ENCODE results near the gene HHAT.

HHAT gene

DNA sequence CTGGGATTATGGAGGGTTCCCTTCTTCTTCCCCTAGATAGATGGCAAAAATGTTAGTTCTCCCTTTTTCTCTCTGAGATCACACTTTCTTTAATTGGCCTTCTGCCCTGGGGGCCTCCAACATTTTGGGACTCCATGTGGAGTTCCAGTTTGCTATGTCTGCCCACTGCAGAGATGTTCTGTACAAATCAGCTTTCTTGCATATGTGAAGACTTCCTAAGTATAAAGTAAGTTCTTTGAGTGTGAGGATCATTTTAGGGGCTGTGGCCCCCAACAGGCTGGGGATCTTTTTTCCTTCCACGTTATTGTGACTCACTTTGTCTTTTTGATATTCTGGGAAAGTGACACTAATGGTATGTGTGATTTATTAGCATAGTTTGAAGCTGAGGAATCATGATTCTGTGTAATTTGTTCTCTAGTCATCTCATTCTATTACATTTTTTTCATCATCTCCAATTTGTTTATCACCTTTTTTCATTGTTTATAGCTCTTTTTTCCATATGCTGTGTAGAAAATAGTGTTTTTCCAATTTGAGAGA, 48.2 kb downstream of the HHAT start:
- H3K36me3 ChIP-seq (ENCODE audit: control insufficient read depth in 5 of 5, insufficient read depth in 5 of 5, low read length in 5 of 5), result no peaks in the 10 kb centered on the region
- no peaks in the 10 kb centered on the region for H3K27me3 ChIP-seq (ENCODE audit: control insufficient read depth in 5 of 5, insufficient read depth in 4 of 5, low read length in 5 of 5)
- no peak overlapping the region for H3K4me3 ChIP-seq (ENCODE audit: low read depth in 1 of 5, low read length in 5 of 5)
- no peaks in the 10 kb centered on the region for H3K9me3 ChIP-seq (ENCODE audit: control insufficient read depth in 5 of 5, low read length in 5 of 5)
- H3K27ac ChIP-seq (ENCODE audit: low read depth, low read length), result no peak overlapping the region
- H3K4me1 ChIP-seq (ENCODE audit: control insufficient read depth in 5 of 5, insufficient read depth in 5 of 5, low read length in 5 of 5), result peaks cover 0 to 5% (median 0%) of the 10 kb centered on the region in 5 donors
- H3K9ac ChIP-seq (ENCODE audit: low read length in 5 of 5), result no peak overlapping the region

- H3K36me3 ChIP-seq (ENCODE audit: control insufficient read depth in 5 of 5, insufficient read depth in 5 of 5, low read length in 5 of 5), result no peaks in the 10 kb centered on the region
- H3K27ac ChIP-seq (ENCODE audit: low read depth, low read length), result no peak overlapping the region
- no peak overlapping the region for H3K4me3 ChIP-seq (ENCODE audit: low read depth in 1 of 5, low read length in 5 of 5)
- H3K4me1 ChIP-seq (ENCODE audit: control insufficient read depth in 5 of 5, insufficient read depth in 5 of 5, low read length in 5 of 5), result peaks cover 0 to 5% (median 0%) of the 10 kb centered on the region in 5 donors
- H3K9me3 ChIP-seq (ENCODE audit: control insufficient read depth in 5 of 5, low read length in 5 of 5), result no peaks in the 10 kb centered on the region
- H3K9ac ChIP-seq (ENCODE audit: low read length in 5 of 5), result no peak overlapping the region
- H3K27me3 ChIP-seq (ENCODE audit: control insufficient read depth in 5 of 5, insufficient read depth in 4 of 5, low read length in 5 of 5), result no peaks in the 10 kb centered on the region
Measured at GRCh38 chr1:210377731-210378333, 49.1 kb downstream of the HHAT start.

DNA sequence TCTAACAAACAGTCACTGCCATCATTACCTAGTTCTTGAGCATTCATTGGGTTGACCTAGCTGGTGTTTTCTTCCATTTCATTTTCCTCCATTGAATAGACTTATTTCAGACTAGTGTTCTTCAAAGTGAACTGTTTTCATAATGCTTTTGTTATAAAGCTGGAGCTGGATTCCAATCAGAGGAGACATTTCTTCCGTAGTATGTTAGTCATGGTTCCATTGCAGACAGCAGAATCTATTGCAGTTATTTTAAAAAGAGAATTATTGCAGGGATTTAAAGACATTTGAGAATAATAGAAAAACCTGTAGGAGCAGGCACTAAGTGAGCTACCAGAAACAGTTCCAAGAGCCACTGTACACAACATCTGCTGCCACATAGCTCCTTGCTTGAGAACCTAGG, 50.0 kb downstream of the HHAT start:
- no peak overlapping the region for H3K4me3 ChIP-seq (ENCODE audit: low read depth in 1 of 5, low read length in 5 of 5)
- H3K4me1 ChIP-seq (ENCODE audit: control insufficient read depth in 5 of 5, insufficient read depth in 5 of 5, low read length in 5 of 5), result peaks cover 0 to 2% (median 0%) of the 10 kb centered on the region in 5 donors
- no peak overlapping the region for H3K27ac ChIP-seq (ENCODE audit: low read depth, low read length)
- H3K9me3 ChIP-seq (ENCODE audit: control insufficient read depth in 5 of 5, low read length in 5 of 5), result no peaks in the 10 kb centered on the region
- no peaks in the 10 kb centered on the region for H3K36me3 ChIP-seq (ENCODE audit: control insufficient read depth in 5 of 5, insufficient read depth in 5 of 5, low read length in 5 of 5)
- no peak overlapping the region for H3K9ac ChIP-seq (ENCODE audit: low read length in 5 of 5)
- H3K27me3 ChIP-seq (ENCODE audit: control insufficient read depth in 5 of 5, insufficient read depth in 4 of 5, low read length in 5 of 5), result no peaks in the 10 kb centered on the region

- no peak overlapping the region for H3K27ac ChIP-seq (ENCODE audit: low read depth, low read length)
- H3K4me1 ChIP-seq (ENCODE audit: control insufficient read depth in 5 of 5, insufficient read depth in 5 of 5, low read length in 5 of 5), result no peaks in the 10 kb centered on the region
- H3K9ac ChIP-seq (ENCODE audit: low read length in 5 of 5), result no peak overlapping the region
- no peak overlapping the region for H3K4me3 ChIP-seq (ENCODE audit: low read depth in 1 of 5, low read length in 5 of 5)
- no peaks in the 10 kb centered on the region for H3K36me3 ChIP-seq (ENCODE audit: control insufficient read depth in 5 of 5, insufficient read depth in 5 of 5, low read length in 5 of 5)
- no peaks in the 10 kb centered on the region for H3K9me3 ChIP-seq (ENCODE audit: control insufficient read depth in 5 of 5, low read length in 5 of 5)
- H3K27me3 ChIP-seq (ENCODE audit: control insufficient read depth in 5 of 5, insufficient read depth in 4 of 5, low read length in 5 of 5), result no peaks in the 10 kb centered on the region
Measured at GRCh38 chr1:210381934-210382333, 53.2 kb downstream of the HHAT start.

DNA sequence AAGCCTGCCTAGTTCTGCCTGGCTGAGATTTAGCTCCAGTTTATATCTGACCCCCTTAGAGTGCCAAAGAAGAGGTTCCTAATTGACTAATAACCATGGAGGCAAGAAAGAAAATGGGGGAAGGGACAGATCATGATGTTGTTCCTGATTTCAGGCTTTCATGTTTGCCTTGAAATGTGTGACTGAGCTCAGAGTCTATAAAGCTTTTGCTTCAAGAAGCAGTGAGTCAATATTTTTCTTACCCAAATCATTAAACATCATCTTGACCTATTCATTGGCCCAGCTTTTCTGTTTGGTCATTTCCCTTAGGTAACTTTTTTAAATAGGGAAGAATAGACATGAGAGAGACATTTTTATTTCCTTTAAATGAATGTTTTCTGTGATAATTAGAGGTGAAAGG, 55.9 kb downstream of the HHAT start:
- no peak overlapping the region for H3K27ac ChIP-seq (ENCODE audit: low read depth, low read length)
- no peaks in the 10 kb centered on the region for H3K9me3 ChIP-seq (ENCODE audit: control insufficient read depth in 5 of 5, low read length in 5 of 5)
- no peak overlapping the region for H3K4me3 ChIP-seq (ENCODE audit: low read depth in 1 of 5, low read length in 5 of 5)
- no peaks in the 10 kb centered on the region for H3K36me3 ChIP-seq (ENCODE audit: control insufficient read depth in 5 of 5, insufficient read depth in 5 of 5, low read length in 5 of 5)
- no peak overlapping the region for H3K9ac ChIP-seq (ENCODE audit: low read length in 5 of 5)
- H3K27me3 ChIP-seq (ENCODE audit: control insufficient read depth in 5 of 5, insufficient read depth in 4 of 5, low read length in 5 of 5), result no peaks in the 10 kb centered on the region
- no peaks in the 10 kb centered on the region for H3K4me1 ChIP-seq (ENCODE audit: control insufficient read depth in 5 of 5, insufficient read depth in 5 of 5, low read length in 5 of 5)

GRCh38 chr1:210385228-210385627, 56.5 kb downstream of the HHAT start:
- no peaks in the 10 kb centered on the region for H3K36me3 ChIP-seq (ENCODE audit: control insufficient read depth in 5 of 5, insufficient read depth in 5 of 5, low read length in 5 of 5)
- no peak overlapping the region for H3K27ac ChIP-seq (ENCODE audit: low read depth, low read length)
- H3K9me3 ChIP-seq (ENCODE audit: control insufficient read depth in 5 of 5, low read length in 5 of 5), result no peaks in the 10 kb centered on the region
- H3K4me1 ChIP-seq (ENCODE audit: control insufficient read depth in 5 of 5, insufficient read depth in 5 of 5, low read length in 5 of 5), result no peaks in the 10 kb centered on the region
- no peak overlapping the region for H3K9ac ChIP-seq (ENCODE audit: low read length in 5 of 5)
- no peak overlapping the region for H3K4me3 ChIP-seq (ENCODE audit: low read depth in 1 of 5, low read length in 5 of 5)
- H3K27me3 ChIP-seq (ENCODE audit: control insufficient read depth in 5 of 5, insufficient read depth in 4 of 5, low read length in 5 of 5), result no peaks in the 10 kb centered on the region

GRCh38 chr1:210394281-210394821, 65.6 kb downstream of the HHAT start:
- H3K27ac ChIP-seq (ENCODE audit: low read depth, low read length), result no peak overlapping the region
- H3K4me3 ChIP-seq (ENCODE audit: low read depth in 1 of 5, low read length in 5 of 5), result no peak overlapping the region
- no peaks in the 10 kb centered on the region for H3K4me1 ChIP-seq (ENCODE audit: control insufficient read depth in 5 of 5, insufficient read depth in 5 of 5, low read length in 5 of 5)
- no peaks in the 10 kb centered on the region for H3K27me3 ChIP-seq (ENCODE audit: control insufficient read depth in 5 of 5, insufficient read depth in 4 of 5, low read length in 5 of 5)
- H3K9me3 ChIP-seq (ENCODE audit: control insufficient read depth in 5 of 5, low read length in 5 of 5), result no peaks in the 10 kb centered on the region
- no peaks in the 10 kb centered on the region for H3K36me3 ChIP-seq (ENCODE audit: control insufficient read depth in 5 of 5, insufficient read depth in 5 of 5, low read length in 5 of 5)
- H3K9ac ChIP-seq (ENCODE audit: low read length in 5 of 5), result no peak overlapping the region

DNA sequence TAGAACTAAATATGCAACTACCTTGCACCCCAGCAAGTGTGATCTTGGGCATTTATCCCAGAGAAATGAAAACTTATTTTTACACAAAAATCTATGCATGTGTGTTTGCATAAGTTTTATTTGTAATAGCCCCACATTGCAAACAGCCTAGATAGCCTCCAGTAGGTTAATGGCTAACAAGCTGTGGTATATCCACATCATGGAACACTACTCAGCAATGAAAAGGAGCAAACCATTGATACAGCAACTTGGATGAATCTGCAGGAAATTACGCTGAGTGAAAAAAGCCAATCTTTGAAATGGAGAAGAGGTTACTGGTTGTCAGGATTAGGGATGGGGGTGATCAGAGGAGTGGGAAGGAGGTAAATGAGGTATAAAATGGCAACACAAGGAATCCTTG, 67.8 kb downstream of the HHAT start:
- H3K27ac ChIP-seq (ENCODE audit: low read depth, low read length), result no peak overlapping the region
- no peaks in the 10 kb centered on the region for H3K4me1 ChIP-seq (ENCODE audit: control insufficient read depth in 5 of 5, insufficient read depth in 5 of 5, low read length in 5 of 5)
- no peaks in the 10 kb centered on the region for H3K9me3 ChIP-seq (ENCODE audit: control insufficient read depth in 5 of 5, low read length in 5 of 5)

DNA sequence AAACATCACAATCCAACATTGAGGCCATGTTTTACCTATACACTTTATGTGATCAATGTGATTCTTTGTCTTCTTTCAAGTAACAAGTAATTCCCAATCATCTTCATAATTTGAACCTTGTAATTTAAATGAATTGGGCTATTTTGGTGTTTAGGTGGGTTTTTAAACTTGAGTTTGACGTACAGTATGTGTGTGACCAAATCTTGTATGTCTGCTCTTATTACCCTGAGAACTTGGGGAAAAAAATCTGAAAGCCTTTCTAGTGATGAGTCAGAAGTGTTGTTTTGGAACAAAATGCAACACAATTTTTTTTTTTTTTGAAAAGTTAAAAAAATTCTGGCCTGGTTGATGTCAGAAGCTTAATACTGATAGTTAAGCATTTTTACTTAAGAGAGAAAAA, 68.5 kb downstream of the HHAT start:
- H3K4me3 ChIP-seq (ENCODE audit: low read depth in 1 of 5, low read length in 5 of 5), result no peak overlapping the region
- no peak overlapping the region for H3K27ac ChIP-seq (ENCODE audit: low read depth, low read length)
- no peaks in the 10 kb centered on the region for H3K4me1 ChIP-seq (ENCODE audit: control insufficient read depth in 5 of 5, insufficient read depth in 5 of 5, low read length in 5 of 5)
- H3K9ac ChIP-seq (ENCODE audit: low read length in 5 of 5), result no peak overlapping the region
- no peaks in the 10 kb centered on the region for H3K27me3 ChIP-seq (ENCODE audit: control insufficient read depth in 5 of 5, insufficient read depth in 4 of 5, low read length in 5 of 5)
- H3K36me3 ChIP-seq (ENCODE audit: control insufficient read depth in 5 of 5, insufficient read depth in 5 of 5, low read length in 5 of 5), result no peaks in the 10 kb centered on the region
- no peaks in the 10 kb centered on the region for H3K9me3 ChIP-seq (ENCODE audit: control insufficient read depth in 5 of 5, low read length in 5 of 5)

More for the DNA sequence above, 67.8 kb downstream of the HHAT start:
- no peak overlapping the region for H3K9ac ChIP-seq (ENCODE audit: low read length in 5 of 5)
- H3K36me3 ChIP-seq (ENCODE audit: control insufficient read depth in 5 of 5, insufficient read depth in 5 of 5, low read length in 5 of 5), result no peaks in the 10 kb centered on the region
- H3K27me3 ChIP-seq (ENCODE audit: control insufficient read depth in 5 of 5, insufficient read depth in 4 of 5, low read length in 5 of 5), result no peaks in the 10 kb centered on the region
- no peak overlapping the region for H3K4me3 ChIP-seq (ENCODE audit: low read depth in 1 of 5, low read length in 5 of 5)

- Histone ChIP-seq H3K36me3 (ENCODE audit: control insufficient read depth in 5 of 5, insufficient read depth in 5 of 5, low read length in 5 of 5) (no peaks in the 10 kb centered on the region), H3K4me3 (ENCODE audit: low read depth in 1 of 5, low read length in 5 of 5) (no peak overlapping the region), H3K9me3 (ENCODE audit: control insufficient read depth in 5 of 5, low read length in 5 of 5) (no peaks in the 10 kb centered on the region), H3K9ac (ENCODE audit: low read length in 5 of 5) (no peak overlapping the region), H3K27ac (ENCODE audit: low read depth, low read length) (no peak overlapping the region), H3K4me1 (ENCODE audit: control insufficient read depth in 5 of 5, insufficient read depth in 5 of 5, low read length in 5 of 5) (no peaks in the 10 kb centered on the region), H3K27me3 (ENCODE audit: control insufficient read depth in 5 of 5, insufficient read depth in 4 of 5, low read length in 5 of 5) (no peaks in the 10 kb centered on the region)
Measured at GRCh38 chr1:210397681-210398080, 69.0 kb downstream of the HHAT start.
